HCT116 (cell line): ENCODE results near the gene ZNF592. TPM values are rescaled to one million over a fixed set of nuclear protein-coding genes. Genes with fewer than 3 reads are reported as not detected.

Experiments
- ATAC-seq: fragments of 200-7000 bp; cut with Tn5 transposase; 2 replicates; pipeline ENCODE4 v1.9.1; 2020; ENCODE audit warnings: mild to moderate bottlenecking, moderate library complexity
- BruUV-seq: library from RNA; stranded (reverse); fragments of 400-500 nt; replicated peaks from 2 replicates; lab custom pipeline; 2021; lab: Mats Ljungman, UMichigan
- CTCF ChIA-PET: fragments of 300-600 bp; sonication (Branson Sonifier 250); formaldehyde crosslinking; loops from one replicate; lab custom pipeline; 2021; ENCODE audit warnings: antibody characterized with exemption; lab: Charles Lee
- POLR2A ChIA-PET: fragments of 300-600, 350-600 bp; sonication (Branson Sonifier 250); formaldehyde crosslinking; loops from one replicate; lab custom pipeline; 2021; ENCODE audit warnings: antibody characterized with exemption; lab: Charles Lee
- RAD21 ChIA-PET, 2 experiments: fragments of 300-600 bp; sonication (Branson Sonifier 250); formaldehyde crosslinking; loops; one replicate each; lab custom pipeline; 2023; ENCODE audit warnings: low total read pairs in 2 of 2; ENCODE audit not compliant: uncharacterized antibody in 2 of 2, unreplicated experiment in 2 of 2, low non-redundant PET in 1 of 2; lab: Charles Lee
- DNase-seq: peaks from one replicate; pipeline ENCODE4 v3.0.0-alpha.2; 2010; ENCODE audit warnings: low read depth, low spot score
- H2AFZ ChIP-seq: fragments of 200-600 bp; shearing (Covaris generic), sonication (generic); 2 replicates; pipeline ENCODE4 v1.6.1; 2017; ENCODE audit warnings: low read depth, mixed run types, mixed read lengths, antibody characterized with exemption, low read length; ENCODE audit not compliant: poor library complexity, severe bottlenecking
- H3K27ac ChIP-seq: 2 replicates; pipeline ENCODE4 v1.5.1; 2012; ENCODE audit warnings: low read depth, low read length
- H3K27me3 ChIP-seq: fragments of 200-600 bp; sonication (generic); 2 replicates; pipeline ENCODE4 v1.6.1; 2016; ENCODE audit warnings: mixed run types, low read length, mixed read lengths; ENCODE audit not compliant: insufficient read depth
- H3K36me3 ChIP-seq, 2 experiments: fragments of 200-500 bp in 1 of 2; fragments of 200-600 bp in 1 of 2; sonication (Bioruptor generic) in 1 of 2; sonication (generic) in 1 of 2; 2 replicates each; pipeline versions ENCODE4 v1.5.1 to v1.6.1; 2014 to 2016; ENCODE audit warnings: low read length in 2 of 2, inconsistent platforms in 1 of 2, mixed read lengths in 1 of 2, mixed run types in 1 of 2; ENCODE audit not compliant: insufficient read depth in 2 of 2, control insufficient read depth in 1 of 2
- H3K4me1 ChIP-seq, 2 experiments: fragments of 200-600 bp in 1 of 2; sonication (generic) in 1 of 2; 2 replicates each; pipeline versions ENCODE4 v1.5.1 to v1.6.1; 2012 to 2017; ENCODE audit warnings: low read length in 2 of 2, inconsistent platforms in 1 of 2, mild to moderate bottlenecking in 1 of 2, mixed read lengths in 1 of 2, mixed run types in 1 of 2, moderate library complexity in 1 of 2; ENCODE audit not compliant: insufficient read depth in 2 of 2, control insufficient read depth in 1 of 2
- H3K4me2 ChIP-seq: fragments of 200-600 bp; sonication (generic); 2 replicates; pipeline ENCODE4 v1.6.1; 2017; ENCODE audit warnings: mixed run types, low read length, mixed read lengths
- H3K4me3 ChIP-seq, 2 experiments: fragments of 200-600 bp in 1 of 2; sonication (generic) in 1 of 2; replicated peaks in 1 of 2; 2 replicates each; pipeline ENCODE4 v1.5.1; 2011 to 2016; ENCODE audit warnings: low read length in 2 of 2, control low read depth in 1 of 2, low read depth in 1 of 2, mild to moderate bottlenecking in 1 of 2, mixed read lengths in 1 of 2, mixed run types in 1 of 2
- H3K79me2 ChIP-seq: fragments of 200-600 bp; sonication (generic); 2 replicates; pipeline ENCODE4 v1.6.1; 2017; ENCODE audit warnings: mild to moderate bottlenecking, mixed run types, low read length, moderate library complexity, mixed read lengths; ENCODE audit not compliant: insufficient read depth
- H3K9ac ChIP-seq: fragments of 200-600 bp; sonication (generic); 2 replicates; pipeline ENCODE4 v1.6.1; 2016; ENCODE audit warnings: low read length, mixed read lengths
- H3K9me2 ChIP-seq: fragments of 200-600 bp; sonication (generic), shearing (Covaris generic); 2 replicates; pipeline ENCODE4 v1.6.1; 2017; ENCODE audit warnings: mixed run types, mild to moderate bottlenecking, moderate library complexity; ENCODE audit not compliant: insufficient read depth
- H3K9me3 ChIP-seq, 2 experiments: fragments of 200-500 bp in 1 of 2; fragments of 200-600 bp in 1 of 2; sonication (Bioruptor generic) in 1 of 2; sonication (generic) in 1 of 2; 2 replicates each; pipeline ENCODE4 v1.6.1; 2014 to 2017; ENCODE audit warnings: low read length in 2 of 2, mixed read lengths in 2 of 2, inconsistent platforms in 1 of 2, low read depth in 1 of 2, mild to moderate bottlenecking in 1 of 2, mixed run types in 1 of 2, moderate library complexity in 1 of 2; ENCODE audit not compliant: control insufficient read depth in 1 of 2, insufficient read depth in 1 of 2
- H4K20me1 ChIP-seq: fragments of 200-600 bp; sonication (generic), shearing (Covaris generic); 2 replicates; pipeline ENCODE4 v1.6.1; 2017; ENCODE audit warnings: mixed run types, mild to moderate bottlenecking, moderate library complexity; ENCODE audit not compliant: insufficient read depth
- ATF3 ChIP-seq: IDR thresholded peaks from 2 replicates; pipeline ENCODE4 v1.6.1; 2012
- CBX3 ChIP-seq: IDR thresholded peaks from 2 replicates; pipeline ENCODE4 v1.6.1; 2012; ENCODE audit warnings: low read depth
- CEBPB ChIP-seq: IDR thresholded peaks from 2 replicates; pipeline ENCODE4 v1.6.1; 2012; ENCODE audit warnings: low read depth
- CTCF ChIP-seq, 3 experiments: fragments of 200-600 bp in 1 of 3; sonication (generic) in 1 of 3; IDR thresholded peaks in 2 of 3; conservative IDR thresholded peaks in 1 of 3; 2 replicates each; pipeline ENCODE4 v1.5.1; 2012 to 2017; ENCODE audit warnings: low read depth in 2 of 3, low read length in 2 of 3, antibody characterized with exemption in 1 of 3, borderline replicate concordance in 1 of 3, control low read depth in 1 of 3, mild to moderate bottlenecking in 1 of 3, mixed read lengths in 1 of 3, mixed run types in 1 of 3, moderate library complexity in 1 of 3; ENCODE audit not compliant: insufficient read depth in 1 of 3
- EGR1 ChIP-seq: IDR thresholded peaks from 2 replicates; pipeline ENCODE4 v1.6.1; 2012; ENCODE audit warnings: low read depth
- ELF1 ChIP-seq: IDR thresholded peaks from 2 replicates; pipeline ENCODE4 v1.6.1; 2012; ENCODE audit warnings: low read depth, borderline replicate concordance
- EZH2 ChIP-seq: fragments of 200-600 bp; sonication (generic); IDR thresholded peaks from 2 replicates; pipeline ENCODE4 v1.6.1; 2017; ENCODE audit warnings: antibody characterized with exemption, mixed run types
- EZH2phosphoT487 ChIP-seq: fragments of 200-600 bp; IDR thresholded peaks from 2 replicates; pipeline ENCODE4 v1.6.1; 2018; ENCODE audit warnings: antibody characterized with exemption, borderline replicate concordance
- JUND ChIP-seq: IDR thresholded peaks from 2 replicates; pipeline ENCODE4 v1.6.1; 2012
- POLR2A ChIP-seq: IDR thresholded peaks from 2 replicates; pipeline ENCODE4 v1.7.0; 2011; ENCODE audit warnings: borderline replicate concordance; ENCODE audit not compliant: insufficient read depth, insufficient read length; ENCODE audit errors: extremely low read depth
- POLR2AphosphoS5 ChIP-seq: IDR thresholded peaks from 2 replicates; pipeline ENCODE4 v1.6.1; 2011; ENCODE audit warnings: mild to moderate bottlenecking, low read depth, low read length, moderate library complexity
- SIN3A ChIP-seq: IDR thresholded peaks from 2 replicates; pipeline ENCODE4 v1.6.1; 2012; ENCODE audit warnings: low read depth
- SP1 ChIP-seq: IDR thresholded peaks from 2 replicates; pipeline ENCODE4 v1.6.1; 2012; ENCODE audit warnings: low read depth
- SRF ChIP-seq: IDR thresholded peaks from 2 replicates; pipeline ENCODE4 v1.6.1; 2012; ENCODE audit warnings: low read depth
- TCF7L2 ChIP-seq: IDR thresholded peaks from 2 replicates; pipeline ENCODE4 v1.7.0; 2011; ENCODE audit warnings: borderline replicate concordance, inconsistent platforms; ENCODE audit not compliant: insufficient read depth, insufficient read length; ENCODE audit errors: extremely low read depth
- YY1 ChIP-seq: IDR thresholded peaks from 2 replicates; pipeline ENCODE4 v1.6.1; 2011; ENCODE audit warnings: low read length, low read depth, moderate library complexity, mild to moderate bottlenecking; ENCODE audit not compliant: insufficient replicate concordance; ENCODE audit errors: extremely low read depth
- ZBTB33 ChIP-seq: IDR thresholded peaks from 2 replicates; pipeline ENCODE4 v1.6.1; 2011; ENCODE audit warnings: mild to moderate bottlenecking, low read length, moderate library complexity; ENCODE audit not compliant: insufficient replicate concordance; ENCODE audit errors: extremely low read depth
- ZFX ChIP-seq: fragments of 450-650 bp; IDR thresholded peaks from 2 replicates; pipeline ENCODE4 v1.6.1; 2017
- ZNF274 ChIP-seq: fragments of 200-500 bp; sonication (Bioruptor generic); IDR thresholded peaks from 2 replicates; pipeline ENCODE4 v1.6.1; 2014; ENCODE audit warnings: mild to moderate bottlenecking, low read depth, low read length, inconsistent platforms
- intact Hi-C: fragments of 100-400 bp; cut with micrococcal nuclease; formaldehyde crosslinking; loops from 2 replicates; pipeline ENCODE4 v1.10.0; 2022
- total RNA-seq: library from RNA; stranded (reverse); gene quantifications from one replicate; pipeline ENCODE4 v1.2.1, GENCODE V29; 2021; ENCODE audit not compliant: unreplicated experiment
- TF ChIP-seq, protein P1 (sequence below): IDR thresholded peaks from 2 replicates; pipeline ENCODE4 v1.6.1; 2012

ZNF592 gene
- total RNA-seq, 1 experiment from 2014 or later = 26.4 TPM

DNA sequence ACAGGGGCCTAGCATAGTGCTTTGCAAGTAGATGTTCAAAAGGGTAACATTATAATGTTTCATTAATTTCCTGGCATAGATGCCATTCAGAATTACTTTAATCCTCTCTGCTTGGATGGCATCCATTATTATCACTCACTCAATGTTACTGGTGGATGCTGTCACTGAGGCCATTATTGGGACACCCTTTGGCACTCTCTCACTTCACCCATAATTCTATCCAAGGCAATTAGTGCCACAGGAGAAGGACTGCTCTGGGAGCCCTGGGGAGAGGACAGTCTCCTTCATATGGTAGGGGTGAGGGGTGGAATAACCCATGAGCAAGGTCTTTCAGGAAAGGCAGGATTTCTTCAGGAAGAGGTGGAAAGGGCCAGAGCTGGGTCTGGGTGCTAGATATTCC is 107.4 kb downstream of the ZNF592 start:
- BruUV-seq = no TSS peak
- no peak overlapping the region for H3K27ac ChIP-seq
- H3K4me3 ChIP-seq = no peak overlapping the region
- CTCF ChIA-PET = no interaction called here
- intact Hi-C loops = no loop called here
- no peaks in the 10 kb centered on the region for H3K36me3 ChIP-seq
- H3K79me2 ChIP-seq = no peaks in the 10 kb centered on the region
- POLR2A ChIA-PET = no interaction called here
- no peak for ATAC-seq
- H3K4me1 ChIP-seq = peaks cover 31 to 39% of the 10 kb centered on the region in 2 experiments
- RAD21 ChIA-PET = no interaction called here
- no peak for TF ChIP-seq POLR2A
- TF ChIP-seq EZH2 = no peak
- no peak for TF ChIP-seq CBX3
- TF ChIP-seq JUND = no peak
- TF ChIP-seq EGR1 = no peak
- no peak for TF ChIP-seq ZFX
- TF ChIP-seq, protein P1, sequence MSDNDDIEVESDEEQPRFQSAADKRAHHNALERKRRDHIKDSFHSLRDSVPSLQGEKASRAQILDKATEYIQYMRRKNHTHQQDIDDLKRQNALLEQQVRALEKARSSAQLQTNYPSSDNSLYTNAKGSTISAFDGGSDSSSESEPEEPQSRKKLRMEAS = no peak
- no peak for TF ChIP-seq CTCF (IDR thresholded peaks at IDR 0.05 in 2 of 3, conservative IDR thresholded peaks at IDR 0.05 in 1 of 3; ENCODE audit: borderline replicate concordance in 1 of 3, insufficient read depth in 1 of 3, low read depth in 2 of 3, low read length in 2 of 3)
- TF ChIP-seq CEBPB = no peak
- no peak for TF ChIP-seq ZBTB33
- no peak for TF ChIP-seq SP1
- TF ChIP-seq SIN3A = no peak
- no peak for TF ChIP-seq ATF3
- TF ChIP-seq YY1 = no peak
- no peak for TF ChIP-seq SRF
- no peak for TF ChIP-seq ELF1
- no peak for TF ChIP-seq ZNF274
- no peak for TF ChIP-seq POLR2AphosphoS5
- TF ChIP-seq EZH2phosphoT487 = no peak
- TF ChIP-seq TCF7L2 = no peak
- H4K20me1 ChIP-seq = no peaks in the 10 kb centered on the region
- no peak for DNase-seq
- no peaks in the 10 kb centered on the region for H3K9me2 ChIP-seq
- H3K9me3 ChIP-seq = no peaks in the 10 kb centered on the region
- no peak overlapping the region for H3K9ac ChIP-seq
- H3K4me2 ChIP-seq = no peak overlapping the region
- no peak overlapping the region for H2AFZ ChIP-seq
- no peaks in the 10 kb centered on the region for H3K27me3 ChIP-seq
